ENCODE data around the gene RFTN2.
"Not testable (repeated sequence)": the region's sequence is repeated elsewhere in the genome, so short reads cannot be mapped to it uniquely, and the experiment has no call there.

RFTN2 gene

GRCh38 chr2:197560146-197560665, 115.2 kb downstream of the RFTN2 start:
- no peak overlapping the region for H3K27ac Mint-ChIP-seq
- no peak for DNase-seq
- peaks cover 62% of the 10 kb centered on the region for H3K36me3 Mint-ChIP-seq (ENCODE audit: low read depth)
- H3K4me1 Mint-ChIP-seq (ENCODE audit: low read depth): no peaks in the 10 kb centered on the region
- no peaks in the 10 kb centered on the region for H3K27me3 Mint-ChIP-seq
- no peak overlapping the region for H3K4me3 Mint-ChIP-seq
- H3K9me3 Mint-ChIP-seq: no peaks in the 10 kb centered on the region

GRCh38 chr2:197559681-197560080, 115.7 kb downstream of the RFTN2 start:
- Mint-ChIP-seq H3K9me3 (no peaks in the 10 kb centered on the region), H3K27me3 (no peaks in the 10 kb centered on the region), H3K36me3 (ENCODE audit: low read depth) (peaks cover 61% of the 10 kb centered on the region), H3K4me1 (ENCODE audit: low read depth) (no peaks in the 10 kb centered on the region), H3K4me3 (no peak overlapping the region), H3K27ac (no peak overlapping the region)
- no peak for DNase-seq

GRCh38 chr2:197558393-197558792, 117.0 kb downstream of the RFTN2 start:
- Mint-ChIP-seq H3K27ac (no peak overlapping the region), H3K36me3 (ENCODE audit: low read depth) (peaks cover 60% of the 10 kb centered on the region)

GRCh38 chr2:197556456-197556855, 118.9 kb downstream of the RFTN2 start:
- no peak for DNase-seq
- peaks cover 65% of the 10 kb centered on the region for H3K36me3 Mint-ChIP-seq (ENCODE audit: low read depth)
- no peak overlapping the region for H3K4me3 Mint-ChIP-seq
- peak overlapping the region; percentile 67 for H3K27ac Mint-ChIP-seq
- H3K9me3 Mint-ChIP-seq: no peaks in the 10 kb centered on the region
- H3K4me1 Mint-ChIP-seq (ENCODE audit: low read depth): no peaks in the 10 kb centered on the region
- H3K27me3 Mint-ChIP-seq: no peaks in the 10 kb centered on the region

More at GRCh38 chr2:197558393-197558792, 117.0 kb downstream of the RFTN2 start:
- DNase-seq: no peak
- Mint-ChIP-seq H3K4me3 (no peak overlapping the region), H3K4me1 (ENCODE audit: low read depth) (no peaks in the 10 kb centered on the region), H3K27me3 (no peaks in the 10 kb centered on the region), H3K9me3 (no peaks in the 10 kb centered on the region)

- H3K4me3 Mint-ChIP-seq: no peak overlapping the region
Measured at GRCh38 chr2:197555467-197555866, 119.9 kb downstream of the RFTN2 start.

GRCh38 chr2:197551260-197551659, 124.1 kb downstream of the RFTN2 start:
- not testable (repeated sequence) for H3K4me1 Mint-ChIP-seq (ENCODE audit: low read depth); DNase-seq; H3K27ac Mint-ChIP-seq; H3K27me3 Mint-ChIP-seq; H3K9me3 Mint-ChIP-seq; H3K4me3 Mint-ChIP-seq
- H3K36me3 Mint-ChIP-seq (ENCODE audit: low read depth): peaks cover 80% of the 10 kb centered on the region

More at GRCh38 chr2:197555467-197555866, 119.9 kb downstream of the RFTN2 start:
- Mint-ChIP-seq H3K4me1 (ENCODE audit: low read depth) (no peaks in the 10 kb centered on the region), H3K36me3 (ENCODE audit: low read depth) (peaks cover 65% of the 10 kb centered on the region), H3K27ac (no peak overlapping the region), H3K9me3 (no peaks in the 10 kb centered on the region), H3K27me3 (no peaks in the 10 kb centered on the region)
- no peak for DNase-seq

GRCh38 chr2:197548582-197548981, 126.8 kb downstream of the RFTN2 start:
- Mint-ChIP-seq H3K36me3 (ENCODE audit: low read depth) (peaks cover 83% of the 10 kb centered on the region), H3K4me1 (ENCODE audit: low read depth) (peaks cover 3% of the 10 kb centered on the region), H3K4me3 (no peak overlapping the region), H3K9me3 (no peaks in the 10 kb centered on the region), H3K27me3 (no peaks in the 10 kb centered on the region), H3K27ac (peak overlapping the region; percentile 52)
- DNase-seq: no peak

- peak overlapping the region; percentile 3 for H3K27ac Mint-ChIP-seq
- H3K36me3 Mint-ChIP-seq (ENCODE audit: low read depth): peaks cover 83% of the 10 kb centered on the region
Measured at GRCh38 chr2:197547163-197547900, 128.1 kb downstream of the RFTN2 start.

GRCh38 chr2:197543206-197543605, 132.2 kb downstream of the RFTN2 start:
- no peak for DNase-seq
- Mint-ChIP-seq H3K27ac (no peak overlapping the region), H3K4me1 (ENCODE audit: low read depth) (peaks cover 22% of the 10 kb centered on the region), H3K9me3 (no peaks in the 10 kb centered on the region), H3K27me3 (no peaks in the 10 kb centered on the region), H3K36me3 (ENCODE audit: low read depth) (peaks cover 83% of the 10 kb centered on the region), H3K4me3 (no peak overlapping the region)

More at GRCh38 chr2:197547163-197547900, 128.1 kb downstream of the RFTN2 start:
- no peaks in the 10 kb centered on the region for H3K27me3 Mint-ChIP-seq
- no peaks in the 10 kb centered on the region for H3K9me3 Mint-ChIP-seq
- peaks cover 3% of the 10 kb centered on the region for H3K4me1 Mint-ChIP-seq (ENCODE audit: low read depth)
- DNase-seq: no peak
- H3K4me3 Mint-ChIP-seq: no peak overlapping the region

- Mint-ChIP-seq H3K27me3 (no peaks in the 10 kb centered on the region), H3K36me3 (ENCODE audit: low read depth) (peaks cover 94% of the 10 kb centered on the region), H3K27ac (peak overlapping the region; percentile 67), H3K4me1 (ENCODE audit: low read depth) (peaks cover 30% of the 10 kb centered on the region), H3K9me3 (no peaks in the 10 kb centered on the region), H3K4me3 (no peak overlapping the region)
- DNase-seq: no peak
Measured at GRCh38 chr2:197539734-197540133, 135.7 kb downstream of the RFTN2 start.

- no peak for DNase-seq
- Mint-ChIP-seq H3K9me3 (no peaks in the 10 kb centered on the region), H3K4me1 (ENCODE audit: low read depth) (peaks cover 40% of the 10 kb centered on the region), H3K36me3 (ENCODE audit: low read depth) (peaks cover 90% of the 10 kb centered on the region), H3K27ac (peak overlapping the region; percentile 40), H3K27me3 (no peaks in the 10 kb centered on the region), H3K4me3 (no peak overlapping the region)
Measured at GRCh38 chr2:197538412-197538811, 137.0 kb downstream of the RFTN2 start.
